GM12874 (cell line): Measurements from ENCODE around the gene RFPL2.

ENCODE experiments used
- CTCF ChIP-seq: IDR thresholded peaks from 2 replicates; pipeline ENCODE4 v1.5.1; 2011; ENCODE audit warnings: low read depth, mild to moderate bottlenecking, control low read depth, low read length, moderate library complexity; ENCODE audit not compliant: insufficient read depth

The RFPL2 gene

GRCh38 chr22:32204856-32205722 lies at the start of gene RFPL2:
RFPL2 (minus strand) TSS chr22:32205073; CDS start chr22:32202451, 2,622 bp downstream.
- TF ChIP-seq CTCF: no peak

GRCh38 chr22:32249231-32249630 lies 44.4 kb upstream of the RFPL2 start:
- TF ChIP-seq CTCF: no peak

GRCh38 chr22:32248276-32248675 lies 43.4 kb upstream of the RFPL2 start:
- no peak for TF ChIP-seq CTCF

GRCh38 chr22:32246166-32246565 lies 41.3 kb upstream of the RFPL2 start:
- no peak for TF ChIP-seq CTCF

DNA sequence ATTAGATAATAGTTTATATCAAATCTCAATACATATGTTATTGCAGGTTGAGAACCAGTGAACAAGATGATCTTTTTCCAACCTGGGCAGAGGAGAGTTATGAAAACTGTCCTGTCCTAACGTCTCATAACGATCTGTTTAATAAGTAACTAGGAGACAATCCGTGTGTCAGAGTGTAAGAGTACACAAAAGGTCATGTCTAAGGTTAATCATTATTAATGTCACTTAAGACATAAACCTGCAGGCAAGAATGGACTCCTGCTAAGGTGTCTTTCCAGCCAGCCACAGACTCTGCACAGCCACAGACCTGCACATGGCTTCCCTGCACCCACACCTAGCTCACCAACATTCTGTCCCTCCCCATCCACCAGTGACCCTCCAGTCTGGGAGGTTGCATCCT lies 40.2 kb upstream of the RFPL2 start:
- TF ChIP-seq CTCF: no peak

GRCh38 chr22:32244547-32244946 lies 39.7 kb upstream of the RFPL2 start:
- no peak for TF ChIP-seq CTCF

- no peak for TF ChIP-seq CTCF
Observed at GRCh38 chr22:32240461-32240860, 35.6 kb upstream of the RFPL2 start.
